Hepatocyte (in vitro differentiated cells): ENCODE measurements around the gene PRMT3.

ENCODE experiments used
- EZH2 ChIP-seq: fragments of 200-600 bp; sonication (generic); IDR thresholded peaks from 2 replicates; pipeline ENCODE4 v1.6.1; 2016; ENCODE audit warnings: antibody characterized with exemption, mild to moderate bottlenecking, borderline replicate concordance
- TF ChIP-seq, protein P1 (sequence below): fragments of 200-600 bp; sonication (generic); IDR thresholded peaks from 2 replicates; pipeline ENCODE4 v1.5.1; 2016; ENCODE audit warnings: antibody characterized with exemption, mild to moderate bottlenecking; ENCODE audit not compliant: poor library complexity

DNA sequence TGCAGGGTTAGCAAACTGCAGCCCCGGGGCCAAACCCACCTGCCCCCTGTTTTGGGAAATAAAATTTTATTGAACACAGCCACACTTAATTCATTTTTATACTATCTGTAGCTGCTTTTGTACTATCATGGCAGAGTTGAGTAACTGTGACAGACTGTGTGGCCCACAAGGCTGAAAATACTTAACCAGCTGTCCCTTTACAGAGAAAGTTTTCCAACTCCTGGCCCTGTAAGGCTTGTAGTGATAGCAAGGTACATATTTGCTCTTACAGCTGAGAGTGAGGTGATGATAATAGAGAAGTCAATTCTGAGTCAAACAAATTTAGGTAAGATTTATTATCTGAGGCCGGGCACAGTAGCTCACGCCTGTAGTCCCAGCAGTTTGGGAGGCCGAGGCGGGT, 124.5 kb downstream of the PRMT3 start:
- TF ChIP-seq, protein P1, sequence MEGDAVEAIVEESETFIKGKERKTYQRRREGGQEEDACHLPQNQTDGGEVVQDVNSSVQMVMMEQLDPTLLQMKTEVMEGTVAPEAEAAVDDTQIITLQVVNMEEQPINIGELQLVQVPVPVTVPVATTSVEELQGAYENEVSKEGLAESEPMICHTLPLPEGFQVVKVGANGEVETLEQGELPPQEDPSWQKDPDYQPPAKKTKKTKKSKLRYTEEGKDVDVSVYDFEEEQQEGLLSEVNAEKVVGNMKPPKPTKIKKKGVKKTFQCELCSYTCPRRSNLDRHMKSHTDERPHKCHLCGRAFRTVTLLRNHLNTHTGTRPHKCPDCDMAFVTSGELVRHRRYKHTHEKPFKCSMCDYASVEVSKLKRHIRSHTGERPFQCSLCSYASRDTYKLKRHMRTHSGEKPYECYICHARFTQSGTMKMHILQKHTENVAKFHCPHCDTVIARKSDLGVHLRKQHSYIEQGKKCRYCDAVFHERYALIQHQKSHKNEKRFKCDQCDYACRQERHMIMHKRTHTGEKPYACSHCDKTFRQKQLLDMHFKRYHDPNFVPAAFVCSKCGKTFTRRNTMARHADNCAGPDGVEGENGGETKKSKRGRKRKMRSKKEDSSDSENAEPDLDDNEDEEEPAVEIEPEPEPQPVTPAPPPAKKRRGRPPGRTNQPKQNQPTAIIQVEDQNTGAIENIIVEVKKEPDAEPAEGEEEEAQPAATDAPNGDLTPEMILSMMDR, result no peak
- no peak for TF ChIP-seq EZH2
